HG03064 (cell line): ENCODE measurements around the gene SEC63.
"Not testable (repeated sequence)": the region's sequence is repeated elsewhere in the genome, so short reads cannot be mapped to it uniquely, and the experiment has no call there.

Experiments
- ATAC-seq: cut with Tn5 transposase; IDR thresholded peaks from one replicate; pipeline ENCODE4 v1.9.1; 2021; ENCODE audit warnings: low read depth; ENCODE audit not compliant: unreplicated experiment

Gene SEC63

DNA sequence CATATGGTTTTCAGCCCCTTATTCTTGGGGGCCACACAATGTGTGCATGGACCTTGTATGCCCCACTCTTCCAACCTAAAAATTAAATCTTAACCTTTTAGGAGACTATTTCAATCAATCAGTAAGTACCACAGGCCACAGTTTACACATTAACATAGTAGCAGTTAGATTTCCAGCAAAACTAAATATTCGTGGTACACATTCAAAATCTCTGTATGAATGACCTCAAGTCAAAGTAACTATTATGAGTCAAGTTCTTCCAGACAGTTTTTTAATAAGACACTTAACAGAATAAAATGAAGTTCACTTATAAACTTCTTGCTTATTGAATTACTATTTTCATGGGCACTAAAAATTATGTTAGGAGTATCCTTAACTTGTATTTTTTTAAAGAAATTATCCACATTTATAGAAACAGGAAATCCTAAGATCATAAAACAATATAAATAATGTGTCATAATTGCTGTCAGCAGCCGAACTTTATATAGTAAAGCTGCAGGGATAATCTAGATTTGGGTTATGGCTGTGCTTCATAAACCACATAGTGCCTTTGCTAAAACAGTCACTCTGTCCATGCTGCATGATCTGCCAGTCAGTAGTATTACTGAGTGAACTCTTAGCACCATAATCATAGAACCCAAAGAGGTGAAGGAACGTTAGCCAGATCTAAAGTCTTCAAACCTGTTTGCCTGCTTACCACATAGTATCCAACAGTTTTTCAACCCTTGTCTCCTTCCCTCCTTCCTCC is 21.7 kb downstream of the SEC63 start:
- ATAC-seq, result no peak

GRCh38 chr6:107934229-107934628 is 23.8 kb downstream of the SEC63 start:
- ATAC-seq, result not testable (repeated sequence)

- ATAC-seq, result no peak
Observed at GRCh38 chr6:107932580-107932979, 25.4 kb downstream of the SEC63 start.

- no peak for ATAC-seq
Observed at GRCh38 chr6:107931894-107932293, 26.1 kb downstream of the SEC63 start.

GRCh38 chr6:107928984-107929383 is 29.0 kb downstream of the SEC63 start:
- ATAC-seq, result no peak

DNA sequence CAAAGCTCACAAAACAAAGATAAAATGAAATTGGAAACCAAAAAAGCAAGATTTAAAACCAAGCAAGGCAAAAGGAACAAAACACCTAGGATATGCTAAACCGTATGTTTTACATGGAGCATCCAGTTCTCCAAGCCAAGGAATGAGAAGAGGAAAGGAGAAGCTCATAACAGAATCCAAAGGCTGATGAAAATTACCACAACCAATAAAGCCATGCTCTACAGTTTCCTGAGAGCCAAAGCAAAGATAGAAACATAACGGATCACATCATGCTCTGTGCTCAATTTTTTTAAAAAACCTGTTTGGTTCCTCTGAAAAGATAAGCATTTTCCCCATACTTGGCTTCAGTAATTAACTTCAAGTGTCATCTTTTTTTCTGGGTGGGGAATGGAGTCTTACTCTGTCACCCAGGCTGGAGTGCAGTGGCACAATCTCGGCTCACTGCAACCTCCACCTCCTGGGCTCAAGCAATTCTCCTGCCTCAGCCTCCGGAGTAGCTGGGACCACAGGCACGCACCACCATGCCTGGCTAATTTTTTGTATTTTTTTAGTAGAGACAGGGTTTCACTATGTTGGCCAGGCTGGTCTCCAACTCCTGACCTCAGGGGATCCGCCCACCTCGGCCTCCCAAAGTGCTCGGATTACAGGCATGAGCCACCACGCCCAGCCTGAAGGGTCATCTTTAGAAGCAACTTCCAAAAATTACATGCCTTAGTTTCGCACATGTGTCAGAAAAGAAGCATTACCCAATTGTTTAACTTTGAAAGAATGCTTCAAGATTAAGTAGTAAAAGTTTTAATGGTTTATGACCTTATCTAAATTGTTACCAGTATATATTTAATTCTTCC is 31.1 kb downstream of the SEC63 start:
- ATAC-seq, result not testable (repeated sequence)

DNA sequence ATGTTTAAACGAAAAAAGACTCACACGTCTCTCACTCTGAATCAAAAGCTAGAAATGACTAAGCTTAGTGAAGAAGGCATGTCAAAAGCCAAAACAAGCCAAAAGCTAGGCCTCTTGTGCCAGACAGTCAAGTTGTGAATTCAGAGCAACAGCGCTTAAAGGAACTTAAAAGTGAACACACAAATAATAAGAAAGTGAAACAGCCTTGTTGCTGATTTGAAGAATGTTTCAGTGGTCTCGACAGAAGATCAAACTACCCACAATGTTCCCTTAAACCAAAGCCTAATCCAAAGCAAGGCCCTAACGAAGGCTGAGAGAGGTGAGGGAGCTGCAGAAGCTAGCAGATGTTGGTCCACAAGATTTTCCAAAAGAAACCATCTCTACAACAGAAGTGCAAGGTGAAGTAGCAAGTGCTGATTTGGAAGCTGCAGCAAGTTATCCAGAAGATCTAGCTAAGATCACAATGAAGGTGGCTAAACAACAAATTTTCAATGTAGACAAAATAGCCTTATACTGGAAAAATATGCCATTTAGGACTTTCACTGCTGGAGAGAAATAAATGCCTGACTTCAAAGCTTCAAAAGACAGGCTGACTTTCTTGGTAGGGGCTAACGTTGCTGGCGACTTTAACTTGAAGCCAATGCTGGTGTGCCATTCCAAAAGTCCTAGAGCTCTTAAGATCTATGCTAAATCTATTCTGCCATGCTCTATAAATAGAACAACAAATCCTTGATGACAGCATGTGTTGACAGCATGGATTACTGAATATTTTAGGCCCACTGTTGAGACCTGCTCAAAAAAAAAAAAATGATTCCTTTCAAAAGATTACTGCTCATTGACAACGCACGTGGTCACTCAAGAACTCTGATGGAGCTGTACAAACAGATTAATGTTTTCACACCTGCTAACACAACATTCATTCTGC is 40.3 kb downstream of the SEC63 start:
- peak; percentile 71 for ATAC-seq

DNA sequence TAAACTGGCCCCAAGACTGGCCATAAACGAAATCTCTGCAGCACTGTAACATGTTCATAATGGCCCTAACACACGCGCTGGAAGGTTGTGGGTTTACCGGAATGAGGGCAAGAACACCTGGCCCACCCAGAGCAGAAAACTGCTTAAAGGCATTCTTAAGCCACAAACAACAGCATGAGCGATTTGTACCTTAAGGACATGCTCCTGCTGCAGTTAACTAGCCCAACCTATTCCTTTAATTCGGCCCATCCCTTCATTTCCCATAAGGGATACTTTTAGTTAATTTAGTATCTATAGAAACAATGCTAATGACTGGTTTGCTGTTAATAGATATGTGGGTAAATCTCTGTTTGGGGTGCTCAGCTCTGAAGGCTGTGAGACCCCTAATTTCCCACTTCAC is 41.0 kb downstream of the SEC63 start:
- ATAC-seq, result not testable (repeated sequence)

- no peak for ATAC-seq
Observed at GRCh38 chr6:107911692-107912091, 46.3 kb downstream of the SEC63 start.

GRCh38 chr6:107894809-107895396 is 63.1 kb downstream of the SEC63 start:
- ATAC-seq, result peak; percentile 59

- ATAC-seq, result not testable (repeated sequence)
Observed at GRCh38 chr6:107890431-107890830, 67.6 kb downstream of the SEC63 start.

GRCh38 chr6:107885950-107886349 is 72.1 kb downstream of the SEC63 start:
- ATAC-seq, result not testable (repeated sequence)

DNA sequence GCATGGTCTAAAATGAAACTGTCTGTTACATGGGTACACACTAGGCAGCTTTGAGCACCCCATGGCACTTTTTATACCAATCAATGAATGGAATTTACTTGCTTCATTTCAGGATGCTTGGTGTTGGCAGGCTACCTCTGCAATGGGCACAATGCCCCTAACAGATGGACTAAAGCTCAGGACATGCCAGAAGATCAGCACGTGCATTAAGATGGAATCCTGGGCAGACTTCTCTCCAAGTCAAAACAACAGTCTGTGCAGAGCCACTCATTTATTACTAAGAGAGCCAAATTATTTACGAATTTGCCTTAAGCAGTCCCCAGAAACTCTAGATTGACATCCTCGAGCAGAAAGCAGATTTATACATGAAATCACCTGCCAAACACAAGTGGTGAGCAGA is 78.1 kb downstream of the SEC63 start:
- no peak for ATAC-seq

DNA sequence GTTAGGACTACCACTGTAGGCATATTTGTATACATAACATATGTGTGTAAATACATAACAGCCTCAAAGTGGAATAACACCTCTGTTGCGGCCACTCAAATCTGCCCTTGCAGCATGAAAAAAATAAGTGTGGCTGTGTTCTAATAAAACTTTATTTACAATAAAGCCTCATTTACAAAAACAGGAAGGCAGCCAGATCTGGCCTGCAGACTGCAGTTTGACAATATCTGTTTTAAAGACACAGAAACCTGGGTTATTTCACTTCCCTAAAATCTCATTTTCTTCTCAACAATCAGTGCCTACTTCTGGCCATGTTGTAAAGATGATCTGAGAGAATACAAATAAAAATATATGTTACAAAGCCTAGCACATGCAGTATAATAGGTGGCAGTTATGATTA is 80.0 kb downstream of the SEC63 start:
- no peak for ATAC-seq

DNA sequence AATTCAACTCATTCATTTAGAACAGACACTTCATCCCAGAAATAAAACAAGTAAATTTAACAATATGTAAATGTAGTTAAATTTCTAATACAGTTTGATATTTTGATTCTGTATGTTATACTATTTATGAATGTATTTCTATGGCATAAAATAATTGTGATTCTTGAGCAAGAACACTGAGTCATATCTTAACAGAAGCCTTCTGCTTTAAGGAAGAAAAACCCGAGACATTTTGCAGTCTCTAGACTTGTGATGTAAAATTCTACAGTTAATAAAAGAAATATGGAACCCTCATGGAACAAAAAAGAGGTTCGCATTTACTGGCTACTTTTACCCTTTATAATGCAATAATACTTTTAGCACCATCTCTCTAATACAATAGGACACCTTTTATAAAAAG is 86.0 kb downstream of the SEC63 start:
- no peak for ATAC-seq

DNA sequence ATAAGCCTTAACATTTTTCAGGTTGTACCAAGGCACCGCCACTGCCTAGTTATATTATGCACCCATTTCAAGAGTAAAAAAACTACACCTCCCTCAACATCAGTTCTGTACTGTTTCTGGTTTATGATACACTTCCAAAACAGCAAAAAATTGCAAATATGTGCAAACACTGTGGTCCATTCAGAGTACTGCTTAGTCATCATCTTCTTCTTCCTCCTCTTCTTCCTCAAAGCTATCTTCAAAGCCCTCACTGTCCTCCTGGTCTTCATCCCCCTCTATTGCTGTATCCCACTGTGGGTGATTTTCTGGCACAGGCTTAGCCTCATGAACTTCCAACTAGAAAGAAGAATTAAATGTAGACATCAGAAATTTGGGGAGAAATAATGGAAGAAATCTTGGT is 86.5 kb downstream of the SEC63 start:
- ATAC-seq, result not testable (repeated sequence)

- ATAC-seq, result no peak
Observed at GRCh38 chr6:107871016-107871415, 87.0 kb downstream of the SEC63 start.

DNA sequence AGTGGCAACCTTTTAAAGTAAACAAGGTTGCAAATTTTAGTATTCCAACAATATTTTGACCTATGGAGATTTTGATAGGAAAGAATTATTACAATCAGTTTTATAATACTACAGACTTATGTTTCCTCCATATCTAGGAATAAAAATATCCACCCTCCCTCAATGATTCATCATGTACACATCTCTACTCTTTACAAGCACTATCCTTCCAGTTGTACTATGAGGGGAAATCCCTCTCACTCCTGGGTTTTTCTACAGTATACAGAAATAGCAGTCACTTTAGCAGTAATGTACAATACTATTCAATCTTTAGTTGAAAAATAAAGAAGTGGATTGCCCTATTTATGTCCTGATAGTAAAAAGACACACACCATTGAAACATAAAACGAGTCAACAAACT is 87.6 kb downstream of the SEC63 start:
- no peak for ATAC-seq

DNA sequence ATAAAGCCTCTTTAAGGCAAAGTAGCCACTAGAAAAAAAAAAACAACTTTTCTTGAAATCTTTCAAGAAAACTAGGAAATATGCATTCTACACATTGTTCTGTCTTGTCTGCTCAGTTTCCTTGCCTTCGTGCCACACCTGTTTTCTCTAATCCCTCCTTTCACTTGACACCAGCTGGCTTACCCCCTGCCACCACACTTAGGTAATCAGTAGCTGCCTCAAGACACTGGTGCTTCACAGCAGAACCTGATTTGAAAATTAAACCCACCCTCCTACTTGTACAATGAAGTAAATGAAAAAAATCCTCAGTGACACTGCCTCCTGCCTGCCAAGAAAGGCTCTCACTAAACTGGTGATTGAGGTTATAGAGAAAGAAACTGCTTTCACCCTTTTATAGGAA is 88.1 kb downstream of the SEC63 start:
- no peak for ATAC-seq

DNA sequence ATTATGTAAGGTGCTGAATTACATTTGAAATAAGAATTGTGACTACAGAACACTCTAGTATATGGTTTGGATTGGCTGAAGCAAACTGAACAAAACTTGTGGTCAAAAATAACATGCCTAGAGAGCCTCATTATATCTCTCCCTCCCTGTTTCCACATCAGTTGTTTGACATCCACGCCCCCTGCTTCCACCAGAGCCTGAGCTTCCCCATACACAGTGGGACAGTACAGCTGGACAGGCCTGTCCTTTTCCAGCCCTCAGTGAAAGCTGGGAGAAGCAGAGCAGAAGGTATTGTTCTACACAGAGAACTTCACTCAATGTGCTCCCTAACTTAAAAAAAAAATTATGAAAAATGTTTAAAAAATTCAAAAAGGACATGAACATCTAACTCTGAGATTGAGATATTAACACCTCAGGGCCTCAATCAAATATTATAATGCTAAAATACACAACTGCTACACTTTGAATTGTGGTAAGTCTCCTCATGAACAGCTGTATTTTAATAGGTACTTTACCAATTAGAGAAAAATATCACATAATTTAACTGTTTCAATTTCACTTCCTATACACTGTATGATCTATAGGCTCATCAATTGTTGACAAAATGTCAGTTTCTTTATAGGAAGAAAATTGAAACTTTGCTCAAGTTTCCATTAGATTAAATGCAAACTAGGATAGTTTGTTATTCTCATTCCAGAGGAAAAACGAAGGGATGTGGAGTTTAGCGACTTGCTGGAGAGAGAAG is 89.0 kb downstream of the SEC63 start:
- ATAC-seq, result no peak
